HepG2 (cell line): Measurements from ENCODE around the gene NLGN2. TPM values are rescaled to one million over a fixed set of nuclear protein-coding genes. Genes with fewer than 3 reads are reported as not detected.
A peak's percentile ranks its signal among the peaks of the same experiment; 100 is the strongest.

ENCODE experiments used
- ASH2L ChIP-seq: fragments of 300-600, 200-600 bp; sonication (generic); IDR thresholded peaks from 2 replicates; pipeline ENCODE4 v1.7.0; 2017; ENCODE audit warnings: low read depth, mild to moderate bottlenecking, moderate library complexity, mixed read lengths, low read length; ENCODE audit not compliant: insufficient read length
- HHEX ChIP-seq: IDR thresholded peaks from 2 replicates; pipeline ENCODE4 v1.6.1; 2016; ENCODE audit warnings: control low read depth
- HOXA3 ChIP-seq: sonication (generic); formaldehyde crosslinking; IDR thresholded peaks from 2 replicates; pipeline ENCODE4 v1.5.0; 2020; ENCODE audit warnings: missing genetic modification reagents
- IKZF4 ChIP-seq: sonication (generic); formaldehyde crosslinking; IDR thresholded peaks from 2 replicates; pipeline ENCODE4 v1.5.1; 2020; ENCODE audit warnings: borderline replicate concordance, mild to moderate bottlenecking, low read depth, missing genetic modification reagents; ENCODE audit errors: not compliant biosample characterization
- SKI ChIP-seq: fragments of 450-650 bp; IDR thresholded peaks from one replicate; pipeline ENCODE4 v1.6.1; 2018; ENCODE audit warnings: mild to moderate bottlenecking; ENCODE audit not compliant: partially characterized antibody
- TEAD3 ChIP-seq: optimal IDR thresholded peaks from 2 replicates; pipeline ENCODE3; 2016; ENCODE audit warnings: borderline replicate concordance
- ZNF292 ChIP-seq: sonication (generic); formaldehyde crosslinking; IDR thresholded peaks from 2 replicates; pipeline ENCODE4 v1.8.1; 2022; ENCODE audit warnings: mild to moderate bottlenecking, low read depth, missing genetic modification reagents, borderline replicate concordance
- polyA plus RNA-seq, 8 experiments: library from polyadenylated mRNA; depleted of rRNA in 3 of 8; stranded (reverse) in 7 of 8; unstranded in 1 of 8; fragments of >200 nt; fragmentation: Illumina TruSeq in 4 of 8; extraction: Trizol in 4 of 8; gene quantifications; 2 replicates each; pipeline versions ENCODE4 v1.2.1 to v1.2.3, GENCODE V29; 2011 to 2016; ENCODE audit warnings: low read depth in 4 of 8, missing spikeins in 1 of 8, mixed read lengths in 1 of 8; ENCODE audit not compliant: insufficient read depth in 1 of 8
- total RNA-seq, 5 experiments: library from RNA; depleted of rRNA; stranded (reverse); fragments of >200 nt; fragmentation: Illumina TruSeq; extraction: Trizol; gene quantifications; 2 replicates each; pipeline ENCODE4 v1.2.3, GENCODE V29; 2016; ENCODE audit warnings: low read depth in 1 of 5
- TF ChIP-seq, protein P1 (sequence below), 2 experiments: fragments of 450-650 bp in 1 of 2; sonication (generic) in 1 of 2; formaldehyde crosslinking in 1 of 2; IDR thresholded peaks; 2 replicates each; pipeline versions ENCODE4 v1.6.1 to v1.8.0; 2016 to 2022; ENCODE audit warnings: antibody characterized with exemption in 1 of 2, mild to moderate bottlenecking in 1 of 2, missing genetic modification reagents in 1 of 2
- TF ChIP-seq, protein P2 (sequence below): sonication (generic); formaldehyde crosslinking; IDR thresholded peaks from 2 replicates; pipeline ENCODE4 v1.4.0; 2020; ENCODE audit warnings: missing genetic modification reagents
- TF ChIP-seq, protein P3 (sequence below): IDR thresholded peaks from 2 replicates; pipeline ENCODE4 v1.6.1; 2016; ENCODE audit warnings: missing compliant biosample characterization, missing genetic modification reagents, borderline replicate concordance
- TF ChIP-seq, protein P4 (sequence below): sonication (generic); formaldehyde crosslinking; IDR thresholded peaks from 2 replicates; pipeline ENCODE4 v1.4.0; 2020; ENCODE audit warnings: mild to moderate bottlenecking, missing genetic modification reagents
- TF ChIP-seq, protein P5 (sequence below): sonication (generic); formaldehyde crosslinking; IDR thresholded peaks from 2 replicates; pipeline ENCODE4 v1.8.1; 2023; ENCODE audit warnings: mild to moderate bottlenecking, missing genetic modification reagents, borderline replicate concordance

The NLGN2 gene
- total and polyA plus RNA-seq, 2 of the 13 experiments (the other 11 are each of a cell fraction or from before 2014, with no cell fraction given), result 1.9 to 11.0 TPM

DNA sequence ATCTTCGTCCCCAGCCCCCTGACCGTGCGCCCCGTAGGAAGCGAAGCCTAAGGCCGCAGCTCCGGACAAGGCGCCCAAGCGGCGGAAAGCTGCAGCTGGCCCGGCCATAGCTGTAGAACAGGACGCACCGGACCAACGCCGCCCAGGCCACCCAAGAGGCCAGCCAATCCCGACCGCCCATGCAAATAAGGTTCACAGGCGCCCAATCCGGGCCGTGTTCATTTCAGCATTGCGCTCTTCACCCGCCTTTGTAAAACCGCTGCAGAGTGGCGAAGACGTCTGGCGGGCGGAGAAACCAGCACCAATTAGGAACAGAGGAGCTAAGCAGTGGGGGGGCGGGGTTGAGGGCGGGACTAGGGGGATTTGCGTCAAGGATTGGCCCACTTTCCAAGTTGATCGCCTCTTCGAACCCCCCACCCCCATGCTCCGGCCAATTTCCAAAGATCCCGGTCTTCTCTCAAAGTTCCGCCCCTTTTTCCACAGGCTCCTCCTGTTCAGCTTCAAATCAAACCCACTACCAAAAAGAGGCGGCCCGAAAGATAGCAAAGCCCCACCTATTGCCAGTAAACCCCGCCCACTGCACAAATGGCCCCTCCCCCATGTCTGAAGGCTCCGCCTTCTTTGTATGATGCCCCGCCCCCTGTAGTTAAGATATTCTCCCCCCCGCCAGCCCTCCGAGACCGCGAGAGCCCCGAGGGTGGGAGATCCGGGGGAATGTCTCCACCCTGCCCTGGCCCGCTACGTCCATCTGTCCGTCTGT, 3.5 kb upstream of the NLGN2 start, which contains the start of gene TMEM256 (continued):
- TF ChIP-seq, protein P1, sequence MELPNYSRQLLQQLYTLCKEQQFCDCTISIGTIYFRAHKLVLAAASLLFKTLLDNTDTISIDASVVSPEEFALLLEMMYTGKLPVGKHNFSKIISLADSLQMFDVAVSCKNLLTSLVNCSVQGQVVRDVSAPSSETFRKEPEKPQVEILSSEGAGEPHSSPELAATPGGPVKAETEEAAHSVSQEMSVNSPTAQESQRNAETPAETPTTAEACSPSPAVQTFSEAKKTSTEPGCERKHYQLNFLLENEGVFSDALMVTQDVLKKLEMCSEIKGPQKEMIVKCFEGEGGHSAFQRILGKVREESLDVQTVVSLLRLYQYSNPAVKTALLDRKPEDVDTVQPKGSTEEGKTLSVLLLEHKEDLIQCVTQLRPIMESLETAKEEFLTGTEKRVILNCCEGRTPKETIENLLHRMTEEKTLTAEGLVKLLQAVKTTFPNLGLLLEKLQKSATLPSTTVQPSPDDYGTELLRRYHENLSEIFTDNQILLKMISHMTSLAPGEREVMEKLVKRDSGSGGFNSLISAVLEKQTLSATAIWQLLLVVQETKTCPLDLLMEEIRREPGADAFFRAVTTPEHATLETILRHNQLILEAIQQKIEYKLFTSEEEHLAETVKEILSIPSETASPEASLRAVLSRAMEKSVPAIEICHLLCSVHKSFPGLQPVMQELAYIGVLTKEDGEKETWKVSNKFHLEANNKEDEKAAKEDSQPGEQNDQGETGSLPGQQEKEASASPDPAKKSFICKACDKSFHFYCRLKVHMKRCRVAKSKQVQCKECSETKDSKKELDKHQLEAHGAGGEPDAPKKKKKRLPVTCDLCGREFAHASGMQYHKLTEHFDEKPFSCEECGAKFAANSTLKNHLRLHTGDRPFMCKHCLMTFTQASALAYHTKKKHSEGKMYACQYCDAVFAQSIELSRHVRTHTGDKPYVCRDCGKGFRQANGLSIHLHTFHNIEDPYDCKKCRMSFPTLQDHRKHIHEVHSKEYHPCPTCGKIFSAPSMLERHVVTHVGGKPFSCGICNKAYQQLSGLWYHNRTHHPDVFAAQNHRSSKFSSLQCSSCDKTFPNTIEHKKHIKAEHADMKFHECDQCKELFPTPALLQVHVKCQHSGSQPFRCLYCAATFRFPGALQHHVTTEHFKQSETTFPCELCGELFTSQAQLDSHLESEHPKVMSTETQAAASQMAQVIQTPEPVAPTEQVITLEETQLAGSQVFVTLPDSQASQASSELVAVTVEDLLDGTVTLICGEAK (IDR thresholded peaks at IDR 0.05), result no peak
- TF ChIP-seq, protein P1 (CRISPR knock-in tag; IDR thresholded peaks at IDR 0.05), result peak; percentile 61
- TF ChIP-seq, protein P2, sequence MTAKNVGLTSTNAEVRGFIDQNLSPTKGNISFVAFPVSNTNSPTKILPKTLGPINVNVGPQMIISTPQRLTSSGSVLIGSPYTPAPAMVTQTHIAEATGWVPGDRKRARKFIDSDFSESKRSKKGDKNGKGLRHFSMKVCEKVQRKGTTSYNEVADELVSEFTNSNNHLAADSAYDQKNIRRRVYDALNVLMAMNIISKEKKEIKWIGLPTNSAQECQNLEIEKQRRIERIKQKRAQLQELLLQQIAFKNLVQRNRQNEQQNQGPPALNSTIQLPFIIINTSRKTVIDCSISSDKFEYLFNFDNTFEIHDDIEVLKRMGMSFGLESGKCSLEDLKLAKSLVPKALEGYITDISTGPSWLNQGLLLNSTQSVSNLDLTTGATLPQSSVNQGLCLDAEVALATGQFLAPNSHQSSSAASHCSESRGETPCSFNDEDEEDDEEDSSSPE, result peak; percentile 71
- TF ChIP-seq, protein P3, sequence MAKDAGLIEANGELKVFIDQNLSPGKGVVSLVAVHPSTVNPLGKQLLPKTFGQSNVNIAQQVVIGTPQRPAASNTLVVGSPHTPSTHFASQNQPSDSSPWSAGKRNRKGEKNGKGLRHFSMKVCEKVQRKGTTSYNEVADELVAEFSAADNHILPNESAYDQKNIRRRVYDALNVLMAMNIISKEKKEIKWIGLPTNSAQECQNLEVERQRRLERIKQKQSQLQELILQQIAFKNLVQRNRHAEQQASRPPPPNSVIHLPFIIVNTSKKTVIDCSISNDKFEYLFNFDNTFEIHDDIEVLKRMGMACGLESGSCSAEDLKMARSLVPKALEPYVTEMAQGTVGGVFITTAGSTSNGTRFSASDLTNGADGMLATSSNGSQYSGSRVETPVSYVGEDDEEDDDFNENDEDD (CRISPR knock-in tag), result peak; percentile 52; the same call in 1 of the 2 replicates
- peak; percentile 67 for TF ChIP-seq HOXA3 (CRISPR knock-in tag)
- TF ChIP-seq IKZF4, result peak; percentile 36
- no peak for TF ChIP-seq ZNF292 (CRISPR knock-in tag)
- TF ChIP-seq, protein P4, sequence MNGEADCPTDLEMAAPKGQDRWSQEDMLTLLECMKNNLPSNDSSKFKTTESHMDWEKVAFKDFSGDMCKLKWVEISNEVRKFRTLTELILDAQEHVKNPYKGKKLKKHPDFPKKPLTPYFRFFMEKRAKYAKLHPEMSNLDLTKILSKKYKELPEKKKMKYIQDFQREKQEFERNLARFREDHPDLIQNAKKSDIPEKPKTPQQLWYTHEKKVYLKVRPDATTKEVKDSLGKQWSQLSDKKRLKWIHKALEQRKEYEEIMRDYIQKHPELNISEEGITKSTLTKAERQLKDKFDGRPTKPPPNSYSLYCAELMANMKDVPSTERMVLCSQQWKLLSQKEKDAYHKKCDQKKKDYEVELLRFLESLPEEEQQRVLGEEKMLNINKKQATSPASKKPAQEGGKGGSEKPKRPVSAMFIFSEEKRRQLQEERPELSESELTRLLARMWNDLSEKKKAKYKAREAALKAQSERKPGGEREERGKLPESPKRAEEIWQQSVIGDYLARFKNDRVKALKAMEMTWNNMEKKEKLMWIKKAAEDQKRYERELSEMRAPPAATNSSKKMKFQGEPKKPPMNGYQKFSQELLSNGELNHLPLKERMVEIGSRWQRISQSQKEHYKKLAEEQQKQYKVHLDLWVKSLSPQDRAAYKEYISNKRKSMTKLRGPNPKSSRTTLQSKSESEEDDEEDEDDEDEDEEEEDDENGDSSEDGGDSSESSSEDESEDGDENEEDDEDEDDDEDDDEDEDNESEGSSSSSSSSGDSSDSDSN (CRISPR knock-in tag), result peak; percentile 4; the same call in 1 of the 2 replicates
- TF ChIP-seq, protein P5, sequence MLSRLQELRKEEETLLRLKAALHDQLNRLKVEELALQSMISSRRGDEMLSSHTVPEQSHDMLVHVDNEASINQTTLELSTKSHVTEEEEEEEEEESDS (CRISPR knock-in tag), result peak; percentile 73; the same call in 1 of the 2 replicates
- peak; percentile 52 for TF ChIP-seq ASH2L
- peak; percentile 57; the same call in 1 of the 2 replicates for TF ChIP-seq HHEX
- TF ChIP-seq TEAD3 (CRISPR knock-in tag), result peak; percentile 36
- TF ChIP-seq SKI, result no peak
